GOT3 (cell line): ENCODE data around the gene TRIM64C.
"Not testable (repeated sequence)": the region's sequence is repeated elsewhere in the genome, so short reads cannot be mapped to it uniquely, and the experiment has no call there.

ENCODE experiments used
- DNase-seq: peaks from one replicate; lab custom pipeline; 2025; ENCODE audit warnings: mixed read lengths; lab: John Stamatoyannopoulos, UW

TRIM64C gene, protein sequence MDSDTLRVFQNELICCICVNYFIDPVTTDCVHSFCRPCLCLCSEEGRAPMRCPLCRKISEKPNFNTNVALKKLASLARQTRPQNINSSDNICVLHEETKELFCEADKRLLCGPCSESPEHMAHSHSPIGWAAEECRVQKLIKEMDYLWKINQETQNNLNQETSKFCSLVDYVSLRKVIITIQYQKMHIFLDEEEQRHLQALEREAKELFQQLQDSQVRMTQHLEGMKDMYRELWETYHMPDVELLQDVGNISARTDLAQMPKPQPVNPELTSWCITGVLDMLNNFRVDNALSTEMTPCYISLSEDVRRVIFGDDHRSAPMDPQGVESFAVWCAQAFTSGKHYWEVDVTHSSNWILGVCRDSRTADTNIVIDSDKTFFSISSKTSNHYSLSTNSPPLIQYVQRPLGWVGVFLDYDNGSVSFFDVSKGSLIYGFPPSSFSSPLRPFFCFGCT

DNA sequence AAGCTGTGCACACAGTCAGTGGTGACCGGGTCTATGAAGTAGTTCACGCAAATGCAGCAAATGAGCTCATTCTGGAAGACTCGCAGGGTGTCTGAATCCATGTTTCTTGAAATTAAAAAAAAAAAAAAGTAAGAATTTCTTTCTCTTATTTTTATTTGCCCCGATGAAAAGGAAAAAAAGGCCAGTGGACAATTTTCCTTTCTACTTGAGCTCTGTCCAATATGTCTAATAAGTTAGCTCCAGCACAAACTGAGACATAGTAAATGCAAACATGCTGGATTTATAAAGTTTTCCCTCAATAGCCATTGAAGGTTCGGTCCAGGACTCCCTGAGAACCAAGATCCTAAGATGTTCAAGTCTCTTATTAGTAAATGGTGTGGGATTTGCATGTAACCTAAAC lies at the start of gene TRIM64C:
TRIM64C (minus strand) TSS at position 101 of the 400 bp plus-strand sequence; CDS start at position 101, 0 bp downstream.
- DNase-seq, result not testable (repeated sequence)

DNA sequence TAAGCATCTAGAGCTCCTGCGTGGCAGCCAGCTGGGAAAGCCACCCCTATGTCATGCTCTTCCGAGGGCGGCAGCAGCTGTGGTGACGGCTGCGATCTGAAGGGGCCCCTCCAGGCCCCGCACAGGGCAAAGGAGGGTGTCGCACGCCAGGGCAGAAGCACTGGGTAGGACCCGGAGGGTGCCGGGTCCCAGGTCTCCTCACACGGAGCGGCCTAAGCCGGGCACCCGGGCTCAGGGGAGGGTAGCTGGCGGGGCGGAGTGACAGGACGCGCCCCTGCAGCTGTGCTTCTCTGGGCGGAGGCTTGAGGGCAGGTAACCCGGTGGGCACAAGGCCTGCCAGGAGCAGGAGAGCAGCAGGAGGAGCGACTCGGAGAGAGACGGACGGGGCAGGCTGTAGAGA lies 43.4 kb upstream of the TRIM64C start:
- not testable (repeated sequence) for DNase-seq

DNA sequence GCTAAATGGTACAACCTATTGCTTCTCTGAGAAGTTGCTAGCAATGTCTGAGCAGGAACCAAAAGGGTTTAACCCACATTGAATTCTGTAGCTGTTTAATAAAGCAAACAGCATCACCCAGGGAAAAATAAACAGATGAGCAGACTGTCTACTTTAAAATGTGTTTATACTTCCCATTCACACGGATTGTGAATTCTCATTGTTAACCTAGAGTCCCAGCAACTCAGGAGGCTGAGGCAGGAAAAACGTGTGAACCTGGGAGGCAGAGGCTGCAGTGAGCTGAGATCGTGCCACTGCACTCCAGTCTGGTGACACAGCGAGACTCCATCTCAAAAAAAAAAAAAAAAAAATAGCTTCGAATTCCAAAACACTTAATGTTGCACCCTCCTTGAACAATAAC lies 11.0 kb upstream of the TRIM64C start:
- DNase-seq, result not testable (repeated sequence)

DNA sequence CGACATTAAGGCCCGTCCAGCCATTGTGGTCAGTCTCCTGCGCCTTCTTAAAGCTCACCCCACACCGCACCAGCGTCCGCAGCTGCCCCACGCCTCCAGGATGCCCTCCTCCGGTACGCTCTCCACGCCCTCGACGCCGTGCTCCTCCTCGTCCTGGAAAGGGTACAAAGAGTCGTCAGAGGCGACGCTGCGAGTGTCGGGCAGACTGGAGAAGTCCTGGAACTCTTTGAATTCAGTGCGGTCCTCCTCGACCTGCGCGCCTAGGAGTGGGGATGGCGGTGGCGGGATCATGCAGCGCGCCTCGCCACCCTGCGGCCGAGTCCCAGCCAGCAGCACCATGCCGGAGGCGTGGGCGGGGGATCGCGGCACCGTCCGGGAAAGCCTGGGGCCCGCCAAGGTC lies 9.1 kb downstream of the TRIM64C start:
- DNase-seq, result not testable (repeated sequence)

DNA sequence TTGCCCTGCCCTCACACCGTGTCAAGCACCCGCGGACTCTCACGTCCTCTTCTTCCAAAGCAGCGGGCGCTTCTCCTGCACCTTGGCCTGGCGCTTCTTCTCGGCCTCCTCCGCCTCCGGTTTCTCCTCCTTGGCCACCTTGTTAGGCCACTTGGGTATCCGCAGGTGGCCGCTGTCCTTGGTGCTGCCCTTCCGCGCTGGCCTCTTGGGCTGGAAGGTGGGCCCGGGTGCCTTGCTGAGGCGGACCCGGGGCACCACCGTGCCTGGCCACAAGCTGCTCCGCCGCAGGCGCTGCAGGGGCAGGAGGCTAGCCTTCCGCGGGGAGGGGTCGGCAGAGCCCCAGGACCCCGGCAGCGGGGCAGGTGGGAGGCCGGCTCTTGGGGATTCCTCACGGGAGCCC lies 10.7 kb downstream of the TRIM64C start:
- not testable (repeated sequence) for DNase-seq

DNA sequence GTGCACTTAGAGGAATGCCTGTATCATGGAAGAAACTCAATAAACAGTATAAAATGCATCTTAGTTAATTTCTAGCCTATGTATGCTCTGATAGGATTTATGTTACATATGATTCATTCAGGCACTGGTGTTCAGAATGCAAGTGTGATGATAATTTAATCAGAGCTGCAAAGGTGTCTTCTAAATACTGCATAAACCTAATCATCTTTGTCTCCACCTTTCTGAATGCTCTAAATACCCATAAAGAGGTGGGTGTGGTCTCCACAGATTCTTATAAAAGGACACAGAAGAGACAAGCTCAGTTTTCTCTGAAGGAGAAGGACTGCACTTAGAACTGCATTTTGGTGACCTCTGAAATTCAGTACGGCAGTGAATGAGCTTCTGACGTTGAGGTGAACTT lies 30.4 kb downstream of the TRIM64C start, which contains the start of gene TRIM49B:
TRIM49B (plus strand) TSS at position 301 of the 400 bp plus-strand sequence. CDS start 2,777 bp downstream, outside the sequence.
- not testable (repeated sequence) for DNase-seq
